Measurements from ENCODE around the gene RIPOR1. TPM values are rescaled to one million over a fixed set of nuclear protein-coding genes. Genes with fewer than 3 reads are reported as not detected.
"Not testable (repeated sequence)": the region's sequence is repeated elsewhere in the genome, so short reads cannot be mapped to it uniquely, and the experiment has no call there.

The RIPOR1 gene
- total RNA-seq, 1 donor from 2014 or later, result 73.7 TPM

DNA sequence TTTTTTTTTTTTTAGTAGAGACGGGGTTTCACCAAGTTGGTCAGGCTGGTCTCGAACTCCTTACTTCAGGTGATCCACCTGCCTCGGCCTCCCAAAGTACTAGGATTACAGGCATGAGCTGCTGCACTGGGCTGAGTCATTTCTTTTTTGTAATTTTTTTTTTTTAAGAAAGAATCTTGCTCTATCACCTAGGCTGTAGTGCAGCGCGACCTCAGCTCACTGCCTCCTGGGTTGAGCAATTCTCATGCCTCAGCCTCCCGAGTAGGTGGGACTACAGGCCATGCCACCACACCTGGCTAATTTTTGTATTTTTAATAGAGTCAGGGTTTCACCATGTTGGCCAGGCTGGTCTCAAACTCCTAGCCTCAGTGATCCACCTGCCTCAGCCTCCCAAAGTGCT, 5.4 kb downstream of the RIPOR1 start:
- intact Hi-C loops (cut with DNase I); ATAC-seq (ENCODE audit: poor library complexity); DNase-seq: not testable (repeated sequence)

DNA sequence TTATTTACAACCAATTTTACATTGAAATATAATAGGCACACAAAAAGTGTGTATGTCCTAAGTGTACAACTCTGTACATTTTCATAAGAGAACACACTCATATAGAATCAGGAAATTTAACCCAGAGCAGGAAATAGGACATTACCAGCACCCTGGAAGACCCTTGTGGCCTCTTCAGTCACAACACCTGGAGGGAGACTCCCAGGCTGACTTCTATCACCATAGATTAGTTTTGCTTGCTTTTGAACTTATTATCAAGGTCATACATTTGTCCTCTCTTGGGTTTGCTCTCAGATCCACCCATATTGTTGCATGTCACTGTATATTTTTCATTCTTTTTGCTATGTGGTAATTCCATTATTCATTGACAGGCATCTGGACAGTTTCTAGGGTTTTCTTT, 5.8 kb downstream of the RIPOR1 start:
- no peak for ATAC-seq (ENCODE audit: poor library complexity)
- intact Hi-C loops (cut with DNase I), result no loop called here
- DNase-seq, result no peak

DNA sequence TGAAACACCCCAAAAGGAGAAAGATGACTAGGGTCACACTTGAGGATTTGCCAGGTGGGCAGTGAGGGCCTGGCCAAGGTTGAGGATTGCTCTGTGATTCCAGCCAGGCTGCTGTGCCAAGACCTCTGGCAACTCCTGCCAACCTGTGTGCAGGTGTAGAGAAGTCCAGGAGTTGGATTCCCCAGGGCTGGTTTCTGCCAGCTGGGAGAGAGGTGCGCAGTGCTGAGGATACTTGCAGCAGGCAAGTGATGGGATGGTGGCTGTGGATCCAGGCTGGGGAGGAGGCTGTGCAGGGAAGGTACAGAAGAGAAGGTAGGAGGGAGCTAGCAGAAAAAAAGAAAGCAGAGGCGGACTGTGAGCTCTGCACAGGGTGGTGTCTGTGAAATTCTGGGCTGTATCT, 6.6 kb downstream of the RIPOR1 start:
- intact Hi-C loops (cut with DNase I), result no loop called here
- ATAC-seq (ENCODE audit: poor library complexity), result no peak
- no peak for DNase-seq

DNA sequence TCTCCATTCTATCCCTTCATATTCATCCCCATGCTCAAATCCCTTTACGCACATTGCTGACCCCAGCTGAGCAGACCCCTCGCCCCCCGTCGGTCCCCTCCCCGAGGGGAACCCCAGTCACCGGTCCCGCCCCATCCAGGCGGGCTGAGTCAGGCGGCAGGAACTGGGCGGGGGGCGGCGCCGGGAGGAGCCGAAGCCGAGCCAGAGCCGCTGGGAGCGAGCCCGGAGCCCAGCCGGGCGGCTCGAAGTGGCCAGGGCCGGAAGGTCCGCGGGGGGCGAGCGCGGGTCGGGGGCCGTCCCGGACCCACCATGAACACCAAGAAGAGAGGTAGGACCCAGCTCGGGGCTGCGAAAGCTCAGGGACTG, 8.6 kb downstream of the RIPOR1 start:
- DNase-seq (peak; percentile 82), ATAC-seq (ENCODE audit: poor library complexity) (peak; percentile 60)
- intact Hi-C loops (cut with DNase I), result no loop called here

DNA sequence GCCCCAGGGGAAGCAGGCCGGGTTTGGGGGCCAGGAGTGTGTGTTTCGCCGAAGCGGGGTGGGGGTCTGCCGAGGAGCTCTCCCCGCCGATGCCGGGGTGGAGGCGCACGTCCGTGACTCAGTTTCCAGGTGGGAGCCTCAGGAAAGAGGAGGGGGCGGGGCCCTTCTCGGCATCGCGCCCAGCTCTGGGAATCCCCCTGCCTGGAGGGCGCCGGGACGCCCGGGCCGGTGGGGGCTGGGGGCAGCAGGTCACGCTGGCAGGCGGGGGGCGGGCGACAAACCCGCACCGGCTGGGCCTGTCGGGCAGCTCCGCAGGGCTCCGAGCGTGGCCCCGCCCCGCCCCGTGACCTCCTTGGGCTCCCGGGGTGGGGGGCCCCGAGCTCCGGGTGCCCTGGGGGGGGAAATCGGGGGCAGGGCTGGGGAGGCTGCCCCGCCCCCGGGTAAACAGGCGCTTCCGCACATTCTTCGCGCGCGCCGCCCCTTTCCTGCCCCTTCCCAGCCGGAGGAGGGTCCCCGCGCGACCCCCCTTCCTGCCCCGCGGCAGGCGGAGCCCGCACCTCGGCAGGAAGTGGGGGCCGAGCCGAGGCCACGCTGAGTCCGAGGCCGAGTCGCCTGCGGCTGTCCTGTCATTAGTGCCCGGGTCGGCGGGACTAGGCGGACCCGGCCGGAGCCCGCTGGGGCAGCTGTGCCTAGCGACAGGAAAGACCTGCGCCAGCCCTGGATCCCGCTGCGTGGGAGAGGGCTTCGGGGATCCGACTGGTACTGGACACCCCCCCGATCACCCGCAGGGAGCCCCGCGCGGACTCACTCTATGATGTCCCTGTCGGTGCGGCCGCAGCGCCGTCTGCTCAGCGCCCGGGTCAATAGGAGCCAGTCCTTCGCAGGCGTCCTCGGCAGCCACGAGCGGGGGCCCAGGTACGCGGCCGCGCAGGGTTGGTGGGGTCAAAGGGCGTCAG, 9.3 kb downstream of the RIPOR1 start:
- ATAC-seq (ENCODE audit: poor library complexity) (peak; percentile 63), DNase-seq (peak; percentile 82)
- intact Hi-C loops (cut with DNase I), result no loop called here

DNA sequence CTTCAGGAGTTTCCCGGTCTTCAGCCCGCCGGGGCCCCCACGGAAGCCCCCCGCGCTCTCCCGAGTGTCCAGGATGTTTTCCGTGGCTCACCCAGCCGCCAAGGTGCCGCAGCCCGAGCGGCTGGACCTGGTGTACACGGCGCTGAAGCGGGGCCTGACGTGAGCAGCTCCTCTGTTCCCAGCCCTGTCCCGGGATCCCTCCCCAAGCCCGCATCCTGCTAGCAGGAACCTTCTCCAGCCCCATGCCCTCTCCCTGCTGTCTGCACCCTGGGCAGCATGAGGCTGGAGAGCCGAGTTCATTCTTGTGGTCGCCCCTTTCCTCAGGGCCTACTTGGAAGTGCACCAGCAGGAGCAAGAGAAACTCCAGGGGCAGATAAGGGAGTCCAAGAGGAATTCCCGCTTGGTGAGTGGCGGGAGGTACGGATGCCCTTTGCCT, 10.1 kb downstream of the RIPOR1 start:
- ATAC-seq (ENCODE audit: poor library complexity) (no peak), DNase-seq (no peak)
- intact Hi-C loops (cut with DNase I), result no loop called here

DNA sequence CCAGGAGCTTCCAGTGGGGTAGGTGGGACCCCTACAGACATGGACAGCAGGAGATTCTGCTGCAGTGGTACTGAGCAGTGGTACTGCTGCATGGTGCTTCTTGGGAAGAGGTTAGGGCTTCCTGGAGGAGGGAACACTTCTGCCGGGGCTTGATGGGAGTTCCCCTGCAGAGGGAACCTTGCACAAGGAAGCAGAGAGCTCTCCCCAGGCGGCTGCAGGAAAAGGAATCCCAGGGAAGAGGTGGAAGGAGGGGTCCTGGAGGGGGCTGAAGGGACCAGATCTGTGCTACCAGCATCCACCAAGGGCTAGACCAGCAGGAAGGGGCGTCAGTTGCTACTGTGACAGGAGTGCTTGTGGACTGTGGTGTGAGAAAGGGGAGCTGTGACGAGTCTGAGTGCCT, 10.6 kb downstream of the RIPOR1 start:
- DNase-seq (no peak), ATAC-seq (ENCODE audit: poor library complexity) (no peak)
- intact Hi-C loops (cut with DNase I), result no loop called here

DNA sequence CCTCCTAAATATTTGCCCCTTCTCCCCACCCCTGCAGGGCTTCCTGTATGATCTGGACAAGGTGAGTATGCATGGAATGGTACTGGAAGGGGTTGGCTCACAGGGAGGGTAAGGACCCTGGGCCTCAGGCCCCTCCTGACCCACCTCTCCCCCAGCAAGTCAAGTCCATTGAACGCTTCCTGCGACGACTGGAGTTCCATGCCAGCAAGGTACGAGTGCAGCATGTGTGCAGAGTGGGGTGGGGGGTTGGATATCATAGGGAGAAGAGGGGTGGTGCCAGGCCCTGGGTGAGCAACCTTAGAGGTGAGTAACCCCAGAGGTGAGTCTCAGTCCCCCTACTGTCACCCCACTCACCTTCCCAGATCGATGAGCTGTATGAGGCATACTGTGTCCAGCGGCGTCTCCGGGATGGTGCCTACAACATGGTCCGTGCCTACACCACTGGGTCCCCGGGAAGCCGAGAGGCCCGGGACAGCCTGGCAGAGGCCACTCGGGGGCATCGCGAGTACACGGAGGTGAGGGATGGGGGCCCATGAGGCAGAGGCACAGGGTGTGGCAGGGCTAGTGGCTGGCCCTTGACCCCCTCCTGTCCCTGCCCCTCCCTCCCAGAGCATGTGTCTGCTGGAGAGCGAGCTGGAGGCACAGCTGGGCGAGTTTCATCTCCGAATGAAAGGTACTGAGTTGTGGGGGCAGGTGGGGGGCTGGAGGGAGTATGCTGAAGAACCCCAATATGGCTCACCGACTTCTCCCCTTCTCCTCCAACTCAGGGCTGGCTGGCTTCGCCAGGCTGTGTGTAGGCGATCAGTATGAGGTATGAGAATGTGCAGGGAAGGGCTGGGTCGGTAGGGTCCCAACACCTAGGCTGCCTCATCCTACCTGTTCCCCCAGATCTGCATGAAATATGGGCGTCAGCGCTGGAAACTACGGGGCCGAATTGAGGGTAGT, 11.3 kb downstream of the RIPOR1 start:
- intact Hi-C loops (cut with DNase I), result loop anchor here (10.0 kb wide), 1 partner anchor 105 kb away; the partner anchor contains the start of gene CARMIL2
- ATAC-seq (ENCODE audit: poor library complexity), result no peak
- no peak for DNase-seq

DNA sequence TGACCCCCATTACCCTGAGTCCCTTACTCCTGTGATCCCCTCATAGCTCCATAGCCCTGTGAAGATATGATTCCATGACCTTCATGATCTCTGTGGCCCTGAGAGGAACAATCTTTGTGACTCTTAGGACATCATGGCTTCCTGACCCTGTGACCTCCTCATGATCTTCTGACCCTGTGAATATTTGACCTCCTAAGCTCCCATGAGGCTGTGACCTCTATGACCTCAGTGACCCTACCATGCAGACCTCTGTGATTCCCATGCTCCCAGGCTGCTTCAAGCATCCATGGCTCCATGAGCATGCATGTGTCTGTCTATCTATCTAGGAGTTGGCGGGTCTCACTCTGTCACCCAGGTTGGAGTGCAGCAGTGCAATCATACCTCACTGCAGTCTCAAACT, 12.1 kb downstream of the RIPOR1 start:
- no peak for DNase-seq
- intact Hi-C loops (cut with DNase I), result loop anchor here (10.0 kb wide), 1 partner anchor 104 kb away; the partner anchor contains the start of gene CARMIL2
- no peak for ATAC-seq (ENCODE audit: poor library complexity)

DNA sequence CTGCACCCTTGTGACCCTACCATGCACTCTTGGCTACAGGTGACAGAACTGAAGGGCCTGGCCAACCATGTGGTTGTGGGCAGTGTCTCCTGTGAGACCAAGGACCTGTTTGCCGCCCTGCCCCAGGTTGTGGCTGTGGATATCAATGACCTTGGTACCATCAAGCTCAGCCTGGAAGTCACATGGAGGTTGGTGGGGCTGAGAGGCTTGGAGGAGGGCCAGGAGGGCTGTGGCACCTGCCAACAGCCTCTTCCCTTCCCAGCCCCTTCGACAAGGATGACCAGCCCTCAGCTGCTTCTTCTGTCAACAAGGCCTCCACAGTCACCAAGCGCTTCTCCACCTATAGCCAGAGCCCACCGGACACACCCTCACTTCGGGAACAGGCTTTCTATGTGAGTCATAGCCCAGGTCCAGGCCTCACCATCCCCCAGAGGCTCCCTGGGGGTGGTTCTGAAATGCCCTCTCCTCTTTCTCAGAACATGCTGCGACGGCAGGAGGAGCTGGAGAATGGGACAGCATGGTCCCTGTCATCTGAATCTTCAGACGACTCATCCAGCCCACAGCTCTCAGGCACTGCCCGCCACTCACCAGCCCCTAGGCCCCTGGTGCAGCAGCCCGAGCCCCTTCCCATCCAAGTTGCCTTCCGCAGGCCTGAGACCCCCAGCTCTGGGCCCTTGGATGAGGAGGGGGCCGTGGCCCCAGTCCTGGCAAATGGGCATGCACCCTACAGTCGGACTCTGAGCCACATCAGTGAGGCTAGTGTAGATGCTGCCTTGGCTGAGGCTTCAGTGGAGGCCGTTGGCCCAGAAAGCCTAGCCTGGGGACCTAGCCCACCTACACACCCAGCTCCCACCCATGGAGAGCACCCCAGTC, 13.0 kb downstream of the RIPOR1 start:
- DNase-seq, result no peak
- intact Hi-C loops (cut with DNase I), result loop anchor here (10.0 kb wide), 1 partner anchor 103 kb away; the partner anchor contains the start of gene CARMIL2
- ATAC-seq (ENCODE audit: poor library complexity), result no peak

DNA sequence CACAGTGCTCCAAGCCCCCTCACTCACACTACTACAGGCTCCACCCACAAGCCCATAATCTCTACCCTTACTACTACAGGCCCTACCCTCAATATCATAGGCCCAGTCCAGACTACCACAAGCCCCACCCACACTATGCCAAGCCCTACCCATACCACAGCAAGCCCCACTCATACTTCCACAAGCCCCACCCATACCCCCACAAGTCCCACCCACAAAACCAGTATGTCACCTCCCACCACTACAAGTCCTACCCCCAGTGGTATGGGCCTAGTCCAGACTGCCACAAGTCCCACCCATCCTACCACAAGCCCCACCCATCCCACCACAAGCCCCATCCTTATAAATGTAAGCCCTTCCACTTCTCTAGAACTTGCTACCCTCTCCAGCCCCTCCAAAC, 13.8 kb downstream of the RIPOR1 start:
- intact Hi-C loops (cut with DNase I), result loop anchor here (10.0 kb wide), 1 partner anchor 102 kb away; the partner anchor contains the start of gene CARMIL2
- ATAC-seq (ENCODE audit: poor library complexity) (no peak), DNase-seq (no peak)

DNA sequence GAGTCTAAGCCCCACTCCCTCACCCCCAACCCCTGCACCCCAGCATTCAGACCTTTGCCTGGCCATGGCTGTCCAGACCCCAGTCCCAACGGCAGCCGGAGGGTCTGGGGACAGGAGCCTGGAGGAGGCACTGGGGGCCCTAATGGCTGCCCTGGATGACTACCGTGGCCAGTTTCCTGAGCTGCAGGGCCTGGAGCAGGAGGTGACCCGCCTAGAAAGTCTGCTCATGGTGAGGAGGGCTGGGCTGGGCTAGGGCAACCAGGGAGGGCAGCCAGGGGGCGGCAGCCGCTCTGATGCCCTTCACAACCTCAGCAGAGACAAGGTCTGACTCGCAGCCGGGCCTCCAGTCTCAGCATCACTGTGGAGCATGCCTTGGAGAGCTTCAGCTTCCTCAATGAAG, 14.4 kb downstream of the RIPOR1 start:
- ATAC-seq (ENCODE audit: poor library complexity), result no peak
- DNase-seq, result no peak
- intact Hi-C loops (cut with DNase I), result loop anchor here (10.0 kb wide), 1 partner anchor 102 kb away; the partner anchor contains the start of gene CARMIL2

DNA sequence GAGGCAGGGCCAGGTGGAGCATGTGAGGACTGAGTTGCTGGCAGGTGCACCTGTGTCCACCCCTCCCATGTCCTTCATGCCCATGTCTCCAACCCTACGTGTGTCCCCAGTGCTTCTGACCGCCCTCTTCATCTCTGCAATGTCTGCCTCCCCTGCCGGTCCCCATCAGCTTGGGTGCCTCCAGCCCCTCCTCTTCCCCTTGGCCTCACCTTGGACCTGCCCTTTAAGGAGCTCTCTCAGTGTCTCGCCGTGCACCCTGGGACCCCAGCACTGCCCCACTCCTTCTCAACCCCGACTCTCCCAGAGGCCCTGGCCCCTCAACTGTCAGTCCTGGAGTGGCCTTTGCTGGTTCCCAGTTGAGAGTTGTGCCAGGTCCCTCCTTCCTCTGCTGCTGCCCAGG, 15.0 kb downstream of the RIPOR1 start:
- intact Hi-C loops (cut with DNase I), result loop anchor here (10.0 kb wide), 1 partner anchor 101 kb away; the partner anchor contains the start of gene CARMIL2
- ATAC-seq (ENCODE audit: poor library complexity) (no peak), DNase-seq (no peak)

DNA sequence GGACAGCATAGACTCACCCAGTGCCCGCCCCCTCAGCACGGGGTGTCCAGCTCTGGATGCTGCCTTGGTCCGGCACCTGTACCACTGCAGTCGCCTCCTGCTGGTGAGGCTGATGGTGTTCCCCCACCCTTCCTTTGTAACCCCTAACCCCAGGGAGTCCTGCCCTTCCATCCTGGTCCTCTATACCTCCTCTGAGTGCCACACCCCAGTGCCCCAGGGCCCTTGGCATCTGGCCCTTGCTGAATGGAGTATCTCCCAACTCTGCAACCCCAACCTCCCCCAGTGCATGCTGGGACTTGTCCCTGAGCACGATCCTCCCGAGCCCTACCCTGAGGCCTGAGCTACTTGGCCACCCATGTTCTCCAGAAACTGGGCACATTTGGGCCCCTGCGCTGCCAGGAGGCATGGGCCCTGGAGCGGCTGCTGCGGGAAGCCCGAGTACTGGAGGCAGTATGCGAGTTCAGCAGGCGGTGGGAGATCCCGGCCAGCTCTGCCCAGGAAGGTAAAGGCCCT, 15.8 kb downstream of the RIPOR1 start:
- intact Hi-C loops (cut with DNase I), result loop anchor here (10.0 kb wide), 1 partner anchor 100 kb away; the partner anchor contains the start of gene CARMIL2
- DNase-seq (no peak), ATAC-seq (ENCODE audit: poor library complexity) (no peak)

DNA sequence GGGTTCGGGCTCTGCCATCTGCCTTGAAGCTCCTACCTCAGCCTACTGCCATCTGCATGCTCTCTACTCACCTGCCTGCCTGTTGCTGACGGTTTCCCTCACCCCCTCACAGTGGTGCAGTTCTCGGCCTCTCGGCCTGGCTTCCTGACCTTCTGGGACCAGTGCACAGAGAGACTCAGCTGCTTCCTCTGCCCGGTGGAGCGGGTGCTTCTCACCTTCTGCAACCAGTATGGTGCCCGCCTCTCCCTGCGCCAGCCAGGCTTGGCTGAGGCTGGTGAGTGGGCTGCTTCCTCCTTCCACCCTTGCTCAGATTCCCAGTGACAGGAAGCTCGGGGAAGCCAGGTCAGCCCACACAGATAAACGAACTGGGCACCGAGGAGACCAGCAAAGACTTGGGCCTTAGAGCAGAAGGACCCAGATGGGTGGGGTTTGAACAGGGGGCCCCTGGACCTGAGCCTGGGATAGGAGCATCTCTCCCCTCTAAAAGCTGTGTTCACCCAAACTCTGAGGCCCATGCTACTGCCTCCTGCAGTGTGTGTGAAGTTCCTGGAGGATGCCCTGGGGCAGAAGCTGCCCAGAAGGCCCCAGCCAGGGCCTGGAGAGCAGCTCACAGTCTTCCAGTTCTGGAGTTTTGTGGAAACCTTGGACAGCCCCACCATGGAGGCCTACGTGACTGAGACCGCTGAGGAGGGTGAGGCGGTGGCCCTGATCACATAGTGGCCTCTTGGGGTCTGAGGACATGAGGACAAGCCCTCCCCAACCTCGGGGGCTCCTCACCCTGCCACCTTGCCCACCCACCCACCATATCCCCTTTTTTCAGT, 16.4 kb downstream of the RIPOR1 start:
- ATAC-seq (ENCODE audit: poor library complexity), result no peak
- DNase-seq, result no peak
- intact Hi-C loops (cut with DNase I), result loop anchor here (10.0 kb wide), 1 partner anchor 100 kb away; the partner anchor contains the start of gene CARMIL2

DNA sequence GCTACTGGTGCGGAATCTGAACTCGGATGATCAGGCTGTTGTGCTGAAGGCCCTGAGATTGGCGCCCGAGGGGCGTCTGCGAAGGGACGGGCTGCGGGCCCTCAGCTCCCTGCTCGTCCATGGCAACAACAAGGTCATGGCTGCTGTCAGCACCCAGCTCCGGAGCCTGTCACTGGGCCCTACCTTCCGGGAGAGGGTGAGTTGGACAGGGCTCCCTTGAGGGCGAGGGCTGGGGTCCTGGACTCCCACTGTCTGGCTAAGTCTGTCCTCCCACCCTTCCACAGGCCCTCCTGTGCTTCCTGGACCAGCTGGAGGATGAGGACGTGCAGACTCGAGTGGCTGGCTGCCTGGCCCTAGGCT, 17.0 kb downstream of the RIPOR1 start:
- DNase-seq, result no peak
- intact Hi-C loops (cut with DNase I), result loop anchor here (10.0 kb wide), 1 partner anchor 99 kb away; the partner anchor contains the start of gene CARMIL2
- no peak for ATAC-seq (ENCODE audit: poor library complexity)

DNA sequence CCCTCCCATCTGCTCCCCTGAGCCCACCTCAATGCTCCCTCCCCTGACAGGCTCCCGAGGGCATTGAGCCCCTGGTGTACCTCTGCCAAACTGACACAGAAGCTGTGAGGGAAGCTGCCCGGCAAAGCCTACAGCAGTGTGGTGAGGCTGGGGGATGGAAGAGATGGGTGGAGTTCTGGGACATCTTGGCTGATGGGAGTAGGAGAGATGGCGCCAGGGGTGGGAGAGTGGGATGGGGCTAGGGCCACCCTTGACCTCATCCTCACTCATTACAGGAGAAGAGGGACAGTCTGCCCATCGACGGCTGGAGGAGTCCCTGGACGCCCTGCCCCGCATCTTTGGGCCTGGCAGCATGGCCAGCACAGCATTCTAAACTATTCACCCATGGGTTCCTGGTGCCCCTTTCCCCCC, 17.5 kb downstream of the RIPOR1 start:
- intact Hi-C loops (cut with DNase I), result loop anchor here (10.0 kb wide), 1 partner anchor 99 kb away; the partner anchor contains the start of gene CARMIL2
- DNase-seq (no peak), ATAC-seq (ENCODE audit: poor library complexity) (no peak)
